Large intestine (tissue), 3 donors: Measurements from ENCODE around the gene MTG1. TPM values are rescaled to one million over a fixed set of nuclear protein-coding genes. Genes with fewer than 3 reads are reported as not detected.
"Not testable (repeated sequence)": the region's sequence is repeated elsewhere in the genome, so short reads cannot be mapped to it uniquely, and the experiment has no call there.

ENCODE experiments used
- DNase-seq, 2 donors: peaks; one replicate each; pipeline versions ENCODE4 v3.0.0 to v3.0.0-alpha.2; 2013
- H3K27ac ChIP-seq: one replicate; pipeline ENCODE4 v1.5.1; 2013; ENCODE audit warnings: low read length
- H3K27me3 ChIP-seq: 2 replicates; pipeline ENCODE4 v1.6.1; 2013; ENCODE audit warnings: low read length; ENCODE audit not compliant: control insufficient read depth, insufficient read depth
- H3K36me3 ChIP-seq: 2 replicates; pipeline ENCODE4 v1.6.1; 2013; ENCODE audit warnings: low read length; ENCODE audit not compliant: control insufficient read depth, insufficient read depth
- H3K4me1 ChIP-seq: one replicate; pipeline ENCODE4 v1.6.1; 2013; ENCODE audit warnings: low read length; ENCODE audit not compliant: control insufficient read depth, insufficient read depth
- H3K4me3 ChIP-seq: one replicate; pipeline ENCODE4 v1.5.1; 2013; ENCODE audit warnings: low read length
- H3K9me3 ChIP-seq: one replicate; pipeline ENCODE4 v1.6.1; 2013; ENCODE audit warnings: mild to moderate bottlenecking, low read depth, low read length, moderate library complexity; ENCODE audit not compliant: control insufficient read depth
- WGBS: methylation state at CpG from one replicate; pipeline ENCODE4 v1.1.5; 2013; ENCODE audit warnings: low lambda C conversion rate; ENCODE audit not compliant: insufficient coverage; 5-methylcytosine and 5-hydroxymethylcytosine counted together
- polyA plus RNA-seq: library from polyadenylated mRNA; unstranded; fragments of 120-200 nt; gene quantifications from one replicate; pipeline ENCODE4 v1.2.1, GENCODE V29; 2013

MTG1 gene
- polyA plus RNA-seq, 1 donor, result 67.5 TPM

- H3K36me3 ChIP-seq, result peaks cover 77% of the 10 kb centered on the region
- no peak for DNase-seq
Measured at GRCh38 chr10:133366130-133366478, 27.9 kb upstream of the MTG1 start.

GRCh38 chr10:133366751-133367150, 27.2 kb upstream of the MTG1 start:
- no CpG with 5 or more reads among the region's 13 CpGs for WGBS
- Histone ChIP-seq H3K27me3 (no peaks in the 10 kb centered on the region), H3K4me3 (no peak overlapping the region), H3K36me3 (peaks cover 78% of the 10 kb centered on the region), H3K9me3 (no peaks in the 10 kb centered on the region), H3K4me1 (no peaks in the 10 kb centered on the region), H3K27ac (no peak overlapping the region)
- DNase-seq, result no peak

More at GRCh38 chr10:133366130-133366478, 27.9 kb upstream of the MTG1 start:
- Histone ChIP-seq H3K27me3 (no peaks in the 10 kb centered on the region), H3K4me3 (no peak overlapping the region), H3K9me3 (no peaks in the 10 kb centered on the region), H3K27ac (no peak overlapping the region), H3K4me1 (no peaks in the 10 kb centered on the region)
- no CpG with 5 or more reads among the region's 17 CpGs for WGBS

- WGBS, result no CpG with 5 or more reads among the region's 7 CpGs
- H3K9me3 ChIP-seq, H3K27me3 ChIP-seq, DNase-seq, H3K4me3 ChIP-seq, H3K4me1 ChIP-seq, H3K27ac ChIP-seq: not testable (repeated sequence)
- peaks cover 71% of the 10 kb centered on the region for H3K36me3 ChIP-seq
Measured at GRCh38 chr10:133367461-133367860, 26.5 kb upstream of the MTG1 start.

GRCh38 chr10:133368153-133368552, 25.8 kb upstream of the MTG1 start:
- no peak for DNase-seq
- Histone ChIP-seq H3K27ac (no peak overlapping the region), H3K4me3 (no peak overlapping the region), H3K4me1 (no peaks in the 10 kb centered on the region), H3K9me3 (no peaks in the 10 kb centered on the region), H3K36me3 (peaks cover 64% of the 10 kb centered on the region), H3K27me3 (no peaks in the 10 kb centered on the region)
- no CpG with 5 or more reads among the region's 7 CpGs for WGBS

- H3K4me3 ChIP-seq, result no peak overlapping the region
- peaks cover 51% of the 10 kb centered on the region for H3K36me3 ChIP-seq
- no peaks in the 10 kb centered on the region for H3K9me3 ChIP-seq
- no peak for DNase-seq
- H3K4me1 ChIP-seq, result no peaks in the 10 kb centered on the region
- no CpG with 5 or more reads among the region's 24 CpGs for WGBS
- H3K27me3 ChIP-seq, result no peaks in the 10 kb centered on the region
- no peak overlapping the region for H3K27ac ChIP-seq
Measured at GRCh38 chr10:133370030-133370786, 23.7 kb upstream of the MTG1 start.

GRCh38 chr10:133372507-133372906, 21.4 kb upstream of the MTG1 start:
- peaks cover 33% of the 10 kb centered on the region for H3K36me3 ChIP-seq

GRCh38 chr10:133373174-133374090, 20.5 kb upstream of the MTG1 start, which contains the start of gene ECHS1:
Gene ECHS1, minus strand, starts transcription at chr10:133373354. Its CDS starts 21 bp downstream, at chr10:133373333.
- Histone ChIP-seq H3K4me3 (peak within 1 kb of the TSS; percentile 72), H3K9me3 (peaks cover 4% of the 10 kb centered on the region), H3K4me1 (peaks cover 9% of the 10 kb centered on the region), H3K36me3 (peaks cover 29% of the 10 kb centered on the region), H3K27me3 (no peaks in the 10 kb centered on the region), H3K27ac (peak within 1 kb of the TSS; percentile 53)
- DNase-seq, result peak; percentile 93 to 94
- WGBS, result 21% methylated on average over 5 of the region's 89 CpGs

More at GRCh38 chr10:133372507-133372906, 21.4 kb upstream of the MTG1 start:
- Histone ChIP-seq H3K4me1 (peaks cover 2% of the 10 kb centered on the region), H3K27me3 (no peaks in the 10 kb centered on the region), H3K9me3 (peaks cover 2% of the 10 kb centered on the region), H3K27ac (no peak overlapping the region), H3K4me3 (peak overlapping the region; percentile 17)
- no peak for DNase-seq
- no CpG with 5 or more reads among the region's 20 CpGs for WGBS

GRCh38 chr10:133375357-133376115, 18.4 kb upstream of the MTG1 start:
- H3K4me3 ChIP-seq, result no peak overlapping the region
- H3K4me1 ChIP-seq, result peaks cover 9% of the 10 kb centered on the region
- H3K27me3 ChIP-seq, result no peaks in the 10 kb centered on the region
- H3K9me3 ChIP-seq, result peaks cover 6% of the 10 kb centered on the region
- H3K27ac ChIP-seq, result no peak overlapping the region
- 93% methylated on average over 2 of the region's 12 CpGs for WGBS
- no peak for DNase-seq
- H3K36me3 ChIP-seq, result peaks cover 8% of the 10 kb centered on the region

GRCh38 chr10:133376183-133376582, 17.8 kb upstream of the MTG1 start:
- H3K36me3 ChIP-seq, H3K4me1 ChIP-seq, H3K4me3 ChIP-seq, H3K27me3 ChIP-seq, H3K9me3 ChIP-seq, DNase-seq, H3K27ac ChIP-seq: not testable (repeated sequence)
- 86% methylated on average over 1 of the region's 5 CpGs for WGBS
